GM18526 (cell line): Measurements from ENCODE around the gene KRT72.

Experiments
- POLR2A ChIP-seq: IDR thresholded peaks from 3 replicates; pipeline ENCODE4 v1.6.1; 2011; ENCODE audit not compliant: insufficient read length; ENCODE audit errors: extremely low read depth

Gene KRT72

DNA sequence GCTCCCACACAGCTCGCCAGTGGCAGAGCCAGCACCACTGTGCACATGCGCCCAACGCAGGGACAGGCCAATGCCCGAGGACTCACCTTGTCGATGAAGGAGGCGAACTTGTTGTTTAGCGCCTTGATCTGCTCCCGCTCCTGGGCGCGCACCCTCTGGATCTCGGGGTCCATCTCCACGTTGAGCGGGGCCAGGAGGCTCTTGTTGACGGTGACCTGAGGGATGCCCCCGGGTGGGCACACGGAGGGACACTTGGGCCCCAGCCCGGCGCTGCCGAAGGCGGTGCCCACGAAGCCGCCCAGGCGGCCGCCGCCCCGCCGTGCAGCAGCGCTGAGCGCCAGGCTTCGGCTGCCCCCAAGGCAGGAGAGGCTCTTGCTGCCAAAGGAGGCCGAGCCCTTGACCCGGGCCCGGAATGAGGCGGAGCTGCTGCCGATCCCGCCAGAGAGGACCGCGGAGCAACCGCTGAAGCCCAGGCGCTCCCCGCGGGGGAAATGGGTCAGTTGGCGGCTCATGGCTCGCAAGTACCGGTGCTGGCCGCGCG lies at the start of gene KRT72:
Gene KRT72, minus strand, starts transcription at position 523 of the 541 bp plus-strand sequence. Its CDS starts 11 bp downstream, at position 512.
- TF ChIP-seq POLR2A = no peak

DNA sequence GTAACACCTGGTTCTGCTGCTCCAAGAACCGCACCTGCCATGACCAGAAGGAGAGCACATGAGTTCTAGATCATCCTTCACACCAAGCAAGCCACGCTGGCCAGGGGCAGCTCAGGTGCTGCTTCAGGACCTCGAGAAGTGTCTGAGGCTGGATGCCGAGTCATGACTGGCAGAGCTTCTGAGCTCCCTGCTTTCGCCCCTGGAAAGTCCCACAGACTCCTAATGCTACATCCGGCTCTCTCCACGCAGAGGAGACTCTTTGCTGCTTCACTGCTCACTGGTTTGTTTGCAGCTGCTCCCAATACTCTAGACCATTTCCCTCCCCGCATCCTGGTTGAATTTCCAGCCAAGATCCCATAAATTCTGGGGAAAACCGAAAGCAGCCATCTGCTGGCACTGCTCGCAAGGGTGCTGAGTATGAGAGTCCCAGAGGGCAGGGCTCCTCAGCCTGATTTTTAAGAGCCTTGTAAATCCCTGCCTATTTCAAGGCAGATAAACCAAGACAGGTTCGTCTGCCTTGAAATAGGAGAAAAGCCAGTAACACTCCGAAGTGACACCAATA lies 49.3 kb upstream of the KRT72 start:
- no peak for TF ChIP-seq POLR2A

DNA sequence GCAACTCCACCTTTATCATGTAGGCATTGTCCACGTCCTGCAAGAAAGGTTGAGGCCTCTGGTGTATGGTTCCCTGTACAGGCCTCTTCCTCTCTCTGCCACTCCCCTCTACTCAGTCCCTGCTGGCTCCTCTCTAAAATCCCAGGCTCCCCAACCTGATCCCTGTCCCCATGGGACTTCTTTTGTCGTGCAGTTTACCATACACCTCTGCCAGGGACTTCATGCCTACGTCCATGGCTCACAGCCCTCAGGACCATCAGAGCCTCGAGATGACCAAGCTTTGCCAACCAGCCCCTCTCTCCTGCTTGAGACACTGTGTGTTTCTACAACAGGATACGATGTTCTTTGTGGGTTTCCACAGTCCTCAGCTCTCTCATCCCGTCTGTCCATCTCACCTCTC lies 47.8 kb upstream of the KRT72 start:
- TF ChIP-seq POLR2A = no peak

DNA sequence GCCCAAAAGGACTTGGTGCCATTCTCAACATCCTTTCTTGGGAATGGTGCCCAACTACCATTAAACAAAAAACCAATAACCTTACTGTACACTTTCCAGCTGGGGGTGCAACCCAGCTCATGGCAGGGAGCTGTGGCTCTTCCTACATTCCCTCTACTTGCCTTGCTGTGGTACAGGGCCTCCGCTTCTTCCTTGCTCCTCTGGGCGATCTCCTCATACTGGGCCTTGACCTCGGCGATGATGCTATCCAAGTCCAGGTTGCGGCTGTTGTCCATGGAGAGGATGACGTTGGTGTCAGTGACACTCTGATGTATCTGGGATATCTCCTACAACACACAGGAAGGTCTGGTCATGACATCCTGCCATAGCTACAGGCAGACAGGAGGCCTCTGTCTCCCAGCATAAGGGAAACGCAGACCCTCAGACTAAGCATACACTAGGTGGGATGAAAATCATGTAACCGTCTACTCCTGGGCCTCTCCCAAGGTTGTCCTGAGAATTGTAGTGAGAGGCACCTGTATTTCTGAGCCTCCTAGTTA lies 46.8 kb upstream of the KRT72 start:
- no peak for TF ChIP-seq POLR2A

DNA sequence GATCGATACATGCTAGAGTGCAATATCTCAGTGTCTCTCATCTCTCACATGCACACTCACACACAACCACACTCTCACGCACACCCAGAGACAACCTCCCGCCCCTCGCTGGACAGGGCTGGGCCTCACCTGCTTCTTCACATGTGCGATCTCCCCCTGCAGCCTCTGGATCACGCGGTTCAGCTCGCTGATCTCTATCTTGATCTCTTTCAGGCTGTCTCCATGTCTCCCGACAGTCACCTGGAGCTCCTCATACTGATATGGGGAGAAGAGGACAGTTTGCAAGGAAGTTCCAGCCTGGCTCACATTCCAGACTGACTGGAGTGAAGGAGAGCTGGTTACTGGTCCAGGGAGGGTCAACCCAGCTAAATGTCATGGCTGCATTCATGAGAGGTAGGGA lies 46.3 kb upstream of the KRT72 start:
- TF ChIP-seq POLR2A = no peak

DNA sequence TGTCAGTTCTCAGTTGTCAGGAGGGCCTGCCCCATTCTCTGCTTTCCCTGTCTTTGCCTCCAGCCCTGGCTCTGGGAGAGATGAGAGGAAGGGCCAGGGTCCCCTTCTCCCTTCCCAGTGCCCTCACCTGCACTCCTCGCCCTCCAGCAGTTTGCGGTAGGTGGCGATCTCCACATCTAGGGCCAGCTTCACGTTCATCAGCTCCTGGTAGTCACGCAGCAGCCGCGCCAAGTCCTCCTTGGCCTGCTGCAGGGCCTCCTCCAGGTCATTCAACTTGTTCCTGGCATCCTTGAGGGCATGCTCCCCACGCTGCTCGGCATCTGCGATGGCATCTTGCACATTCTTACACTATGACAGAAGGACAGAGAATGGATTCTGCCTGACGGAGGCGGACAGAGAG lies 45.4 kb upstream of the KRT72 start:
- no peak for TF ChIP-seq POLR2A

DNA sequence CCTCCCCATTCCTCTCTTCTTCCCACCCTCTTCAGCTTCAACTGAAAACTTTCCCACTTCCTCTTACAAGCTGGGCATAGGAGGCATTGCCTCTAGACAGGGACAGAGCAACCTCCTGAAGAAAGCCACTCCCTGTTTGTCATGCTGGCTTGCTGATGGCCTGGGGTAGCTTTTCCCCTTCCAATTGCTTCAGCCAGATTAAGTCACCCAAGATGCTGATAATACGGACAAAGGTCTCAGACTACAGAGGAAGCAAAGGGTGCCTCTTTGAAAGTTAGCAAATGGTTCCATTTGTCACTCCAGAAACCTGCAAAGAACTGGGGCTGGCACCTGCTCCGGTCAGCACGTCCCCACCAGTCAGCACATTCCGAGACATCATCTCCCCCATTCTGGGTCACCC lies 44.7 kb upstream of the KRT72 start:
- TF ChIP-seq POLR2A = no peak

DNA sequence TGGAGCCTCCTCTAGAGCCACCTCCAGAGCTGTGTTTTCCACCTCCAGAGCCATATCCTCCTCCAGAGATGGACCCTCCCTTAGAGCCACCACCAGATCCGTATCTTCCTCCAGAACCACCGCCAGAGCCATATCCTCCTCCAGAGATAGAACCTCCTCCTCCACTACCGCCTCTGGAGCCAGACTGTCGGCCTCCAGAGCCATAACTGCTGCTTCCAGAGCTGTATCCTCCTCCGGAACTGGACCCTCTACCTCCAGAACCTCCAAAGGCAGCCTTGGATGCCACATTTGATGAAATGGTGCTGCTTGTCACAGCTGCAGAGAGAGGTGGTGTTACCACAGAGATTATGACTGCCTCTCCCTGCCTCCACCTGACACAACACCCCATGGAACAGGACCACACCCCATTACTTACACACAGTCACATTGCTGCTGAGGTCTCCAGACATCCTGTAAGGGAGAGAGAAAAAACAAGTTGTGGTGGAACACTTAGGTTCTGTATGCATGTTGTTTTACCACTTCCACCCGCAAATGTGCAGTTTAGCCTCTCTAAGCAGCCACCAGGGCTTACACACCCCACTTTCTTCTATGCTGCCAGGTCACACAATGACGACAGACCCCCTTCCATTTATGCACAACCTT lies 44.0 kb upstream of the KRT72 start:
- TF ChIP-seq POLR2A = no peak

DNA sequence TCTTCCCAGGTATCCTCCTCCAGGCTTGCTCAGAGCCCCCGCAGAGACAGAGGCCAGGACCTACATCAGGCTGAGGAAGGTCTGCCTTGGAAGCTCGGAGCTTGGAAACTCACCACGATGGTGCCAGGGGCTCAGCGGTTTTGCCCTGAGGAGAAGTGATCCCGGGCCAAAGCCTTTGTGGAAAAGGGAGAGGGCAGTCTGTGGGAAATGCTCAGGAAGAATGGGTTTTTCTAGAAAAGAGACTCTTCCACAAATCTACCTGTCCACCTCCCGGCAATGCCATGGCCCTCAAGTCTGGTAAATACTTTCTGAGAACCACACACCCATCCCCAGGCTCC lies 42.8 kb upstream of the KRT72 start:
- no peak for TF ChIP-seq POLR2A

DNA sequence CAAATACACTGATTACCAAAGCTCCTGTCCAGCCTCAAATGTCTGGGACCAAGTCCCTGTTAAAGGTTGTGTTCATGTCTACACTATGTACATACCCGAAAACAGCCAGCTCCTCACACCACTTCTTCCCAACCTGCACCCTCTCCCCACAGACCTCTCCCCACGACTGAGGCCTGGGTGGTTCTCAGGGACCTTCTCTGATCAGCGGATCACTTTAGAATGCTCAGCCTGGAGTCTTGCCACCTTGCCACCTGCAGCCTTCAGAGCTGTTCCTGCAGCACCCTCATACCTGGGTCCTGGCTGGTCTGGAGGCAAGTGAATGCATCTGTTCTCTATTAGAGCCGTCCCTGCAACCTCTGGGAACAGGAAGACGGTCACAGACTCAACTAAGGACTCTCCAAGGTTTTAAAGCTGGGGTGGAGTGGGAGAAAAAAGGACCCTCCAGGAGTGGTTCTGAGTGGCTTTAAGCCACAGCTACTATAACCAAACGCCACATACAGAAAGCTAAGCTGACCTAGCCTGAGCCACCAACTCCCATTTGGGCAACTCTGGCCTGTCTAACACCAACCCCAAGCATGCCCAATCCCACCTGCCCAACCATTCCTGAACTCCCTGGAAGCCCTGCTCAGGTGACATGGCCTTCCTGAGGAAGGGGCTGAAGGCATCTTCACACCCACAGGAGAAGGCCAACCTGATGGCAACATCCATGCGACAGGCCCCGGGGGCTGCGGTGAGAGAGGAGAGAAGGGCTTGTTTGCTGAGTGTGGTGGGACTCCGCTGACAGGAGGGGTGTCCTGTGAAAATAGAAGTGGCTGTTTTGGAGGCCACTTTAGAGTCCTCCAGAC lies 42.2 kb upstream of the KRT72 start:
- no peak for TF ChIP-seq POLR2A

DNA sequence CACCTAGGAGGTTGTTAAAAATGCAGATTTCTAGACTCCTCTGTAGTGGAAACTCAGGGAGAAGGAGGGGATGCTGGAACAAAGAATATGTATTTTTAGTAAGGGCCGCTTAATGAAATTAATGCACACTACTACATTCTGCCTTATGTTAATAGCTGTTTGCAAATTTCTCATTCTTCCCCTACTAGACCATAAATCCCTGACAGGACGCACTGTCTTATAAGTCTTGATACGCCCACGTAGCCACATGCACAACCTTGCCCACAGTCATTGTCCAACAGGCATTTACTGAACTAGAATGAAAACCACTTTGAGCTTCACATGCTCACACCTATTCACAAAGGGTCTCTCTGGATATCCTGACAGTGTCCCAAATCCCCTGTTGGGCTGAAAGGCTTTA lies 40.2 kb upstream of the KRT72 start:
- TF ChIP-seq POLR2A = no peak

DNA sequence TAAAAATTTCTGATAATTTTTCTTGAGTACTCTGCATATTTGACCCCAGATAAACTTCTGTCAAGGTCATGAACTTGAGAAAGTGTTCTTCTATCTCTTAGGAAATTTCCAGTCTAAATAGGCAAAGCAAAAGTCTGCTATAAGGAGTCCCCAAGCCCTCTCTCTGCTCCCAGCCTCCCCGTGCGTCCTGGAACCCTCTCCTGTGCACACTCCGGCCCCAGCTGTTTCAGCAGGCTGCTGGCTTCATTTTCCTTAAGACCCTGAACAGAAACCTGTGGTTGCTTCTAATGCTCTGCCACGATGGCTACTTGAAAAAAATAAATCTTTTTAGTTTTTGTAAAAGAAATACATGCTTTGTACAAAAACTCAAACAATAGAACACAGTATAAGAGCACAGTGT lies 36.0 kb upstream of the KRT72 start:
- TF ChIP-seq POLR2A = no peak

DNA sequence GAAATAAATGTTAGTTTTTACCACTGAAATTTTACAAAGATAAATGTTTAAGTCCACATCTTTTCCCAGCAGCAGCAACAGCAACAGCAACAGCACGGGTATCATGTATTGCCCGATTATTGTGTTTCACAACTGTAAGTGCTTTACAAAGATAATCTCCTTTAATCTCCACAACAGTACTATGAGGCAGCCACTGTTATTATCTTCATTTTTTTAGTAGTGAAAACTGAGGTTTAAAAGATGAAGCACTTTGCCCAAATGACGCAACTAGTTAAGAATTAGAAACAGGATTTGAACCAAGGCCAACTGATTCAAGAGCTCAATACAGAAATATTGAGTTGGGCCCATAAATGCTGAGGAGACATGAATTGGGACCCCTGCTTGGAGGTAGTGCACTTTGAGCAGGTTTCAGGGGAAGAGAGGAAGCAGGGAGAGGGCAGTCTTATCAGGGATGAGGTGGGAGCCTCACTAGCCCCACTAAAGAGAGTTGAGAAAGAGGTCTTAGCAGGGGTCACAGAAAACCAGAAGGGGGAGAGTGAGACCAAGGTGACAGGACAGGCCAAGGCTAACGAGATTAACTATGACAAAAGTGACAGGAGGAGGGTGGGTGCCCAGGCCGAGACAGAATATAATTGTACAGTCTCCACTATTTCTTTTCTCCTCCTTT lies 35.5 kb upstream of the KRT72 start:
- TF ChIP-seq POLR2A = no peak

DNA sequence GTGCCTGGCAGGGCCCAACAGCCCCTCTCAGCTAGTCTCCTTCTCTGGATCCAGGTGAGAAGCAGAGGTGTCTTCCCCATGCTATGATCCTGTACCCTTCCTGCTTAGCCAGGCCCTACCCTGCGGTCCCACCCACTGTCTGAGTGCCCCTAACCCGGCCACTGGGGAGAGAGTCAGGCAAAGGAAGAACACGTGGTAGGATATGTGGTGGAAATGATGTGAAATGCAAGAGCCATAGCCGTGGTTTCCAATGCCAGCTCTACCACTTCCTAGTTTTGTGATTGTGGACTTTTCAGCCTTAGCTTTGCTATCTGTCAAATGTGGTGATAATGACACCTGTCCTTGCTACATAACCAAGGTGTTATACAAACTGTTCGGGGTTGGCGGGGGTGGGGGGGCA lies 34.9 kb upstream of the KRT72 start:
- no peak for TF ChIP-seq POLR2A

DNA sequence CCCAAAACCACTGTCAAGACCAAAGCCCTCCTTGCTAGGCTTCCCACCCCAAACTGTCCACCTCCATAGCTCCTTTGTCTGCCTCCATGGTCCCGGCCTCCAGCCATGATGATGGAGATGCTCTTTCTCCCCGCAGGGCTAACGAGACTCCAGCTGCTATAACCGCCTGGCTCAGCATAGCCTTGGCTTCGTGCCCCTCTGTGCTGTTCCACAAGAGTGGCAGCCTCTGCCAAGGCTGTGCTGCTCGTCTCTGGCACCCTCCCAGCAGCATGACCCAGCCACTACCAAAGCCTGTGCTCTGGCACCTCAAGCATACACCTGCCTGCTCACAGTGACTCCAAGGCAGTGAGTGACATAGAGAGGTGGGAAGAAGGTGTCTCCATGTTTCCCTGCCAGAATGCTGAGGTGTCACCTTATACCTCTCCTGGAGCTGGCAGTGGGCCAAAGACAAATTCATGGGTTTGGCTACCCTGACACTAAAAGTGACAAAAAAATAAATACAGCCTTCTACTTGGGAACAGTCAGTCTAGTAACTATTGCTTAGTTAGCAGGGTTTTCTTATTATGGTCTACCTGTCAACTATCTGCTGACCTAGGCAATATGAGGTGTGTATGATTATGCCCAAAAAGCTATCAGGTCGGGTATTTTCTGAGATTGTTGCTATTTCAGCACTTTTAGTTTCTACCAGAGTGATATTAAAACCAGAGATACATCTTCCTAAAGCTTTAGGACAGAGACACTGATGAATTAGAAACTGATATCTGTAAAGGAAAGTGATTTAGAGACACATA lies 33.2 kb upstream of the KRT72 start:
- no peak for TF ChIP-seq POLR2A

DNA sequence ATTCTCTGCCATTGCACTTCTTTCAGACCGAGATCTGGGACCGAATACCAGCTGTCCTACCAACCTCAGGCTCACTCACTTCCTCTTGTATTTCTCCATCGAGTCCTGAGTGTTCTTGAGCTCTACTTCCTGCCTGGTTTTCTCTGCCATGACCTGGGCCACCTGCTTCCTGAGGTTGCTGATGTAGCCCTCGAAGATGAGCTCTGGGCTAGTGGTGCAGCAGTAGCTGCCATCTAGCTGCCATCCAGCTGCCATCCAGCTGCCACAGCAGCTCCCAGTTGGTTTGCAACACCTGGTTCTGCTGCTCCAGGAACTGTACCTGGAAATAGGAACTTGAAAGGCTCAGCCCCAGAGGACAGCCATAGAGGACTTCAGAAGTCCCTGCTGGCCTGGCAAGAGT lies 32.1 kb upstream of the KRT72 start:
- TF ChIP-seq POLR2A = no peak
